ENCODE measurements around the gene CLEC17A.
"Not testable (repeated sequence)": the region's sequence is repeated elsewhere in the genome, so short reads cannot be mapped to it uniquely, and the experiment has no call there.

Gene CLEC17A

GRCh38 chr19:14616407-14616806, 33.5 kb downstream of the CLEC17A start:
- Histone ChIP-seq H3K27ac (ENCODE audit: low read depth, low read length, severe bottlenecking) (no peak overlapping the region), H3K4me1 (ENCODE audit: control insufficient read depth, insufficient read depth, low read length, poor library complexity, severe bottlenecking) (no peaks in the 10 kb centered on the region), H3K9me3 (ENCODE audit: control insufficient read depth, low read length) (peaks cover 22% of the 10 kb centered on the region), H3K36me3 (ENCODE audit: control insufficient read depth, insufficient read depth, low read length) (no peaks in the 10 kb centered on the region), H3K4me3 (ENCODE audit: extremely low read depth, insufficient read depth, low read length, poor library complexity, severe bottlenecking) (no peak overlapping the region)
- 62 to 73% methylated on average over 3 of the region's 3 CpGs for WGBS, 2 experiments (ENCODE audit: insufficient coverage in 2 of 2)

DNA sequence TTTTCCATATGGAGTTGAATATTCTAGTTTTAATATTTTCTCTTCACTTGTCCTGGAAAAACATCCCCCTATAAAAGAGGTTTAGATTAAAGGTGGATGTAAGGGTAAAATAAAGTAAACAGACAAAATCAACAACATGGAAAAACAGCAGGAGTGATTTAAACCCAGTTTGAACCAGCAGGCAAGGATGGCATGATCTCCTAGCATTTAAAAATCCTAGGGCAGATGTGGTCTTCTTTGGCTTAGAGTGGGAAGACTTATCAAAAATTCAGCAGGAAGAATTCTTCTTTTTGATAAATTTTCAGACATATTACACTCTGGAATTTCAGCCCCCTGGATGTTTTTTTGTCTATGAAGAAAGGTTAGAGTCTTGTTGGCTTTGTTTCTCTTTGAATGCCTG, 36.5 kb downstream of the CLEC17A start:
- Histone ChIP-seq H3K4me3 (ENCODE audit: extremely low read depth, insufficient read depth, low read length, poor library complexity, severe bottlenecking) (no peak overlapping the region), H3K27ac (ENCODE audit: low read depth, low read length, severe bottlenecking) (no peak overlapping the region), H3K9me3 (ENCODE audit: control insufficient read depth, low read length) (peaks cover 17% of the 10 kb centered on the region), H3K36me3 (ENCODE audit: control insufficient read depth, insufficient read depth, low read length) (no peaks in the 10 kb centered on the region), H3K4me1 (ENCODE audit: control insufficient read depth, insufficient read depth, low read length, poor library complexity, severe bottlenecking) (no peaks in the 10 kb centered on the region)

GRCh38 chr19:14624491-14624890, 41.6 kb downstream of the CLEC17A start:
- H3K4me1 ChIP-seq (ENCODE audit: control insufficient read depth, insufficient read depth, low read length, poor library complexity, severe bottlenecking); H3K27ac ChIP-seq (ENCODE audit: low read depth, low read length, severe bottlenecking); H3K4me3 ChIP-seq (ENCODE audit: extremely low read depth, insufficient read depth, low read length, poor library complexity, severe bottlenecking); H3K36me3 ChIP-seq (ENCODE audit: control insufficient read depth, insufficient read depth, low read length): not testable (repeated sequence)
- 76 to 79% methylated on average over 2 to 4 of the region's 6 CpGs for WGBS, 2 experiments (ENCODE audit: insufficient coverage in 2 of 2)
- H3K9me3 ChIP-seq (ENCODE audit: control insufficient read depth, low read length): peaks cover 26% of the 10 kb centered on the region

DNA sequence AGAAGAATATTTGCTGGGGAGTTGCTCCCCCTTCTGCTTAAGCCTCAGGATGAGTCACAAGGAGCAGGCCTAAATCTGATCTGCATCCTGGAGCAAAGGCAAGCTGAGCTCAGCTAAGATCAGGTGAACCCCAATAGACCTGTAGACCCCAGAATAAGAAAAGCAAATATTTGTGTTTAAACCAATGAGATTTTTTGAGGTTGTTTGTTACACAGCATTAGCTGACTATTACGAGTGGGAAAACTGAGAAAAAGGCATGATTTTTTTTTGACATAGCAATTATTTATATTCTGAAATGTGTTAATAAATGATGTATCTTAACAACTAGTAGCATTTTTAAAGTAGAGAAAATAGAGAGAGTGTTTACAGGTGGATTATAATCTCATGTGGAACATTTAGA, 46.7 kb downstream of the CLEC17A start:
- no peak overlapping the region for H3K4me3 ChIP-seq (ENCODE audit: extremely low read depth, insufficient read depth, low read length, poor library complexity, severe bottlenecking)
- WGBS, 2 experiments (ENCODE audit: insufficient coverage in 2 of 2): no CpG with 5 or more reads among the region's 1 CpG
- no peaks in the 10 kb centered on the region for H3K36me3 ChIP-seq (ENCODE audit: control insufficient read depth, insufficient read depth, low read length)
- H3K27ac ChIP-seq (ENCODE audit: low read depth, low read length, severe bottlenecking): no peak overlapping the region
- H3K9me3 ChIP-seq (ENCODE audit: control insufficient read depth, low read length): peaks cover 23% of the 10 kb centered on the region
- no peaks in the 10 kb centered on the region for H3K4me1 ChIP-seq (ENCODE audit: control insufficient read depth, insufficient read depth, low read length, poor library complexity, severe bottlenecking)

GRCh38 chr19:14632286-14632685, 49.4 kb downstream of the CLEC17A start:
- Histone ChIP-seq H3K9me3 (ENCODE audit: control insufficient read depth, low read length) (peaks cover 15% of the 10 kb centered on the region), H3K27ac (ENCODE audit: low read depth, low read length, severe bottlenecking) (no peak overlapping the region), H3K4me1 (ENCODE audit: control insufficient read depth, insufficient read depth, low read length, poor library complexity, severe bottlenecking) (no peaks in the 10 kb centered on the region), H3K4me3 (ENCODE audit: extremely low read depth, insufficient read depth, low read length, poor library complexity, severe bottlenecking) (no peak overlapping the region), H3K36me3 (ENCODE audit: control insufficient read depth, insufficient read depth, low read length) (no peaks in the 10 kb centered on the region)
- 14% methylated on average over 1 of the region's 1 CpG; no CpG with 5 or more reads in 1 of the 2 experiments for WGBS, 2 experiments (ENCODE audit: insufficient coverage in 2 of 2)

GRCh38 chr19:14639536-14640277, 56.8 kb downstream of the CLEC17A start:
- WGBS, 2 experiments (ENCODE audit: insufficient coverage in 2 of 2): 42 to 44% methylated on average over 1 to 2 of the region's 4 CpGs
- Histone ChIP-seq H3K27ac (ENCODE audit: low read depth, low read length, severe bottlenecking) (no peak overlapping the region), H3K36me3 (ENCODE audit: control insufficient read depth, insufficient read depth, low read length) (no peaks in the 10 kb centered on the region), H3K4me1 (ENCODE audit: control insufficient read depth, insufficient read depth, low read length, poor library complexity, severe bottlenecking) (no peaks in the 10 kb centered on the region), H3K9me3 (ENCODE audit: control insufficient read depth, low read length) (peaks cover 22% of the 10 kb centered on the region), H3K4me3 (ENCODE audit: extremely low read depth, insufficient read depth, low read length, poor library complexity, severe bottlenecking) (no peak overlapping the region)

DNA sequence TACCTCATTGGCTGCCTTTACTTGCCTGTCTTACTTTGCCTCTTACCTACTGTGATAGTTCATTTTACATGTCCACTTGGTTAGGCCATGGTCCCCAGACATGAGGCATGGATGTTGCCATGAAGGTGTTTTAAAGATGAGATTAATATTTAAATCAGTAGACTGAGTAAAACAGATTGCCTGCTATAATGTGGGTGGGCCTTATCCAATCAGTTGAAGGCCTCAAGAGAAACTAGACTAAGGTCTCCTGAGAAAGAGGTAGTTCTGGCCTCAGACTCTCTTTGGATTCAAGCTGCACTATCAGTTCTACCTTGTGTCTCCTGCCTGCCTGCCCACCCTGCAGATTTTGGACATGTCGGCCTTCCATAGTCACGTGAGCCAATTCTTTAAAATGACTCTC, 65.6 kb downstream of the CLEC17A start:
- Histone ChIP-seq H3K9me3 (ENCODE audit: control insufficient read depth, low read length) (peaks cover 16% of the 10 kb centered on the region), H3K36me3 (ENCODE audit: control insufficient read depth, insufficient read depth, low read length) (no peaks in the 10 kb centered on the region), H3K27ac (ENCODE audit: low read depth, low read length, severe bottlenecking) (no peak overlapping the region), H3K4me1 (ENCODE audit: control insufficient read depth, insufficient read depth, low read length, poor library complexity, severe bottlenecking) (no peaks in the 10 kb centered on the region), H3K4me3 (ENCODE audit: extremely low read depth, insufficient read depth, low read length, poor library complexity, severe bottlenecking) (no peak overlapping the region)
- WGBS, 2 experiments (ENCODE audit: insufficient coverage in 2 of 2): 50 to 81% methylated on average over 1 to 2 of the region's 2 CpGs

DNA sequence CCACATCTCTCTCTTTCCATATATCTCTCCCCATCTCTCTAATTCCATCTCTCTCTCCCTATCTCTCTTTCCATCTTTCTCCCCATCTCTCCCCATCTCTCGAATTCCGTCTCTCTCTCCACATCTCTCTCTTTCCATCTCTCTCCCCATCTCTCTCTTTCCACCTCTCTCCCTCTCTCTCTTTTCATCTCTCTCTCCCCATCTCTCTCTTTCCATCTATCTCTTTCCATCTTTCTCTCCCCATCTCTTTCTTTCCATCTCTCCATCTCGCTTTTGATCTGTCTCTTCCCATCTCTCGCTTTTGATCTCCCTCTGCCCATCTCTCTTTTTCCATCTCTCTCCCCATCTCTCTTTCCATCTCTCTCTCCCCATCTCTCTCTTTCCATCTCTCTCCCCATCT, 66.1 kb downstream of the CLEC17A start:
- Histone ChIP-seq H3K9me3 (ENCODE audit: control insufficient read depth, low read length) (peaks cover 19% of the 10 kb centered on the region), H3K36me3 (ENCODE audit: control insufficient read depth, insufficient read depth, low read length) (no peaks in the 10 kb centered on the region), H3K27ac (ENCODE audit: low read depth, low read length, severe bottlenecking) (no peak overlapping the region), H3K4me3 (ENCODE audit: extremely low read depth, insufficient read depth, low read length, poor library complexity, severe bottlenecking) (no peak overlapping the region), H3K4me1 (ENCODE audit: control insufficient read depth, insufficient read depth, low read length, poor library complexity, severe bottlenecking) (no peaks in the 10 kb centered on the region)
- 63 to 67% methylated on average over 4 of the region's 4 CpGs for WGBS, 2 experiments (ENCODE audit: insufficient coverage in 2 of 2)

GRCh38 chr19:14650161-14650560, 67.3 kb downstream of the CLEC17A start:
- no peak overlapping the region for H3K27ac ChIP-seq (ENCODE audit: low read depth, low read length, severe bottlenecking)
- 68 to 74% methylated on average over 2 of the region's 2 CpGs for WGBS, 2 experiments (ENCODE audit: insufficient coverage in 2 of 2)
- no peak overlapping the region for H3K4me3 ChIP-seq (ENCODE audit: extremely low read depth, insufficient read depth, low read length, poor library complexity, severe bottlenecking)
- no peaks in the 10 kb centered on the region for H3K36me3 ChIP-seq (ENCODE audit: control insufficient read depth, insufficient read depth, low read length)
- peaks cover 19% of the 10 kb centered on the region for H3K9me3 ChIP-seq (ENCODE audit: control insufficient read depth, low read length)
- H3K4me1 ChIP-seq (ENCODE audit: control insufficient read depth, insufficient read depth, low read length, poor library complexity, severe bottlenecking): no peaks in the 10 kb centered on the region

GRCh38 chr19:14654786-14655560, 72.1 kb downstream of the CLEC17A start:
- no peaks in the 10 kb centered on the region for H3K4me1 ChIP-seq (ENCODE audit: control insufficient read depth, insufficient read depth, low read length, poor library complexity, severe bottlenecking)
- H3K4me3 ChIP-seq (ENCODE audit: extremely low read depth, insufficient read depth, low read length, poor library complexity, severe bottlenecking): no peak overlapping the region
- H3K36me3 ChIP-seq (ENCODE audit: control insufficient read depth, insufficient read depth, low read length): no peaks in the 10 kb centered on the region
- 40 to 56% methylated on average over 3 to 6 of the region's 7 CpGs for WGBS, 2 experiments (ENCODE audit: insufficient coverage in 2 of 2)
- no peak overlapping the region for H3K27ac ChIP-seq (ENCODE audit: low read depth, low read length, severe bottlenecking)
- H3K9me3 ChIP-seq (ENCODE audit: control insufficient read depth, low read length): peaks cover 22% of the 10 kb centered on the region

DNA sequence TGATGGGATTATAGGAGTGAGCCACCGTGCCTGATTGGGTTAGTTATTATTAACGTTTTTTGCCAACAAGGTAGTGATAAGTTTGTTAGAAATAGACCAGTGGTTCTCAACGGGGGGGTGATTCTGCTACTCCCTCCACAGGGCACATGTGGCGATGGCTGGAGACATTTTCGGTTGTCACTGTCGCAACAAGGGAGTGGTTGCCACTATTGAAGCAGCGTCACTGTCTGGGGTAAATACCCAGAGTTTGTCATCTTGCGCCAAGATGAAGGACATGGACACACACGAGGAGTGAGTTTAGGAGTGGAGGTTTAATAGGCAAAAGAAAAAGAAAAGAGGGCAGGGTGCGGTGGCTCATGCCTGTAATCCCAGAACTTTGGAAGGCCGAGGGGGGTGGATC, 72.8 kb downstream of the CLEC17A start:
- peaks cover 26% of the 10 kb centered on the region for H3K9me3 ChIP-seq (ENCODE audit: control insufficient read depth, low read length)
- H3K27ac ChIP-seq (ENCODE audit: low read depth, low read length, severe bottlenecking): no peak overlapping the region
- H3K36me3 ChIP-seq (ENCODE audit: control insufficient read depth, insufficient read depth, low read length): no peaks in the 10 kb centered on the region
- 70 to 83% methylated on average over 10 to 11 of the region's 11 CpGs for WGBS, 2 experiments (ENCODE audit: insufficient coverage in 2 of 2)
- H3K4me3 ChIP-seq (ENCODE audit: extremely low read depth, insufficient read depth, low read length, poor library complexity, severe bottlenecking): no peak overlapping the region
- H3K4me1 ChIP-seq (ENCODE audit: control insufficient read depth, insufficient read depth, low read length, poor library complexity, severe bottlenecking): no peaks in the 10 kb centered on the region

Measured in mesodermal cell (in vitro differentiated cells).